ENCODE measurements around the gene ACTR3.
"Not testable (repeated sequence)": the region's sequence is repeated elsewhere in the genome, so short reads cannot be mapped to it uniquely, and the experiment has no call there.

Gene ACTR3

DNA sequence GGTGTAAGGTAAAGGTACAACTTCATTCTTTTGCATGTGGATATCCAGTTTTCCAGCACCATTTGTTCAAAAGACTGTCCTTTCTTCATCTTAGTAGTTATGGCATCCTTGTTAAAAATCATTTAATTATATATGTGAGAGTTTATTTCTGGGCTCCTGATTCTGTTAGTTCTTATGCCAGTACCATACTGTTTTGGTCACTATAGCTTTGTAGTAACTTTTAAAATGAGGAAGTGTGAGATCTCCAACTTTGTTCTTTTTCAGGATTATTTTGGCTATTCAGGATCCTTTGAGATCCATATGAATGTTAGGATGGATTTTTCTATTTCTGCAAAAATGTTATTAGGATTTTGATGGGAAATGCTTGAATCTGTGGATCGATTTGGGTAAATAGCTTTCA is 16.8 kb downstream of the ACTR3 start:
- DNase-seq = no peak

DNA sequence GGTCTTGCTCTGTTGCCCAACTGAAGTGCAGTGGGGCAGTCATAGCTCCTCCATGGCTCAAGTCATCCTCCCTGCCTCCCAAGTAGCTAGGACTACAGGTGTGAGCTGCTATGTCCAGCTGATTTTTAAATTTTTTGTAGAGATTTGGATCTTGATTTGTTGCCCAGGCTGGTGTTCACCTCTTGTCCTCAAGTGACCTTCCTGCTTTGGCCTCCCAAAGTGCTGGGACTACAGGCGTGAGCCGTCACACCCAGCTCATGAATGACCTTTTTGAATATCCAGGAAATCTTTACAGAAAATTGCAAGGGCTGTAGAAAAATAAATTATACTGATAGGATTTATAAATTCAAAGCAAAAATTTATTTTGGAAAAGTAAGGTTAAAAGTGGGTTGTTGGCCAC is 17.4 kb downstream of the ACTR3 start:
- DNase-seq = no peak

DNA sequence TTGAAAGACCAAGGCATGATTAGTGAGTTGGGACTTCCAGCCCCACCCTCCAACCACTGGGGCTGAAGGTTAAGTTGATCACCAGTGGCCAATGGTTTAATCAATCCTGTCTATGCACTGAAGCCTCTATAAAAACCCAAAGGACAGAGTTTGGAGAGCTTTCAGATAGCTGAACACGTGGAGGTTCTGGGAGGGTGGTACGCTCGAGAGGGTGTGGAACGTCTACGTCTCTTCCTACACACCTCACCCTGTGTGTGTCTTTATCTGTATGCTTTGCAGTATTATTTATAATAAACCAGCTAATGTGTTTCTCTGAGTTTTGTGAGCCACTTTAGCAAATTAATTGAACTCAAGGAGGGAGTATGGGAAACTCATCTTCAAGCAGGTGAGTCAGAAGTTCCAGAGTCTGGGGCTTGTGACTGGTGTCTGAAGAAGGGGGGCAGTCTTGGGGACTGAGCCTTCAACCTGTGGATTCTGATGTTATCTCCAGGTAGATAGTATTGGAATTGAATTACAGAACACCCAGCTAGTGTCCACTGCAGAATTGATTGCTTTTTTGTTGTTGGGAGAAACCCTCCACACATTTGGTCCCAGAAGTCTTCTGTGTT is 20.3 kb downstream of the ACTR3 start:
- no peak for DNase-seq

DNA sequence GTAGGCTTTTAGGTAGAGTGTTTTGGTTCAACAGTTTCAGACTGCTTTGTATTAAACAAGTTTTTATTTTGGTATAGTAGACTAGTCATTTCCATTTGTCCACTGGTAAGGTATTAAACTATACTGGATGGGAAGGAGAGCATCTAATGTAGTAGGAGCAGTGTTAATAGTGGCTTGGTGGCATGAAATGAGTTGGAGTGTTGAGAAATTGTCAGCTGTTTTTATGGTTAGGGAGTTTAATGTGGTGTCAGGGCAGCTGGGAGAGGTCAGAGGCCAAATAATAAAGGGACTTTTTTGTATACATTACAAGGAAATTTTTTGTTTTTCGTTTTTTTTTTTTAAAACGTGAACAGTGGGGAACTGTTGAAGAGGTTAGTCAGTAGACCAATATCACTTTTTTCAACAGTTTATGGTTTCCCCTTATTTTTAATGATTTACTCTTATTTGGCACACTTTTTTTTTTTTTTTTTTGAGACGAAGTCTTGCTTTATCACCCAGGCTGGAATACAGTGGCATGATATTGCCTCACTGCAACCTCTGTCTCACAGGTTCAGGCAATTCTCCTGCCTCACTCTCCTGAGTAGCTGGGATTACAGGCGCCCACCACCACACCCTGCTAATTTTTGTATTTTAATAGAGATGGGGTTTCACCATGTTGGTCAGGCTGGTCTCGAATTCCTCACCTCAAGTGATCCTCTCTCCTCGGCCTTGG is 21.2 kb downstream of the ACTR3 start:
- no peak for DNase-seq

DNA sequence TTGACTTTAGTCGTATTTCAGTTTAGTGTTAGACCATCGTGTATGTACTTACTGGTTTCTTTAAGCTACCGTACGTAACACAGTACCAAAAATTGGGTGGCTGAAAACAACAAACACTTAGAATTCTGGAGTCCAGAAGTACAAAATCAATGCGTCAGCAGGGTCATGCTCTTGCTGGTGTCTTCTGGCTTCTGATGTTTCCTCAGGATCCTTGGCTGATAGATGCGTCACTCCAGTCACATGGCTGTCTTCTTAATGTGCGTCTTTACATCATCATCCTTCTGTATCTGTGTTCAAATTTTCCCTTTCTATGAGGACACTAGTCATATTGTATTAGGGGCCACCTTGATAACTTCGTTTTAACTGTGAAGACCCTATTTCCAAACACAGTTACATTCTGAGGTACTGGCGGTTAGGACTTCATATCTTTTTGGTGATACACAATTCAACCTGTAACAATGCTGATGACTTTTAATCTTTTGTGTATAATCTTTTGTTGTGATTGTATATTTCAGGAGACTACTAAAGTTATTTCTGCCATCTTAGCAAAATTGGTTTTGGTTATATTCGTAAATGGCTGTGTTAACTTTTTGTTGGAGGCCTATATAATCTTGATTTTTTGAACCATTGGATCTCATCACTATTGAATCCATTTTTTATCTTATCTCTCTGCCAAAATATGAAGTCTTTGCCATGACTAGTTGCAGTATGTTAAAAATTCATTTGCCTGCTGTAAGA is 25.4 kb downstream of the ACTR3 start:
- no peak for DNase-seq

DNA sequence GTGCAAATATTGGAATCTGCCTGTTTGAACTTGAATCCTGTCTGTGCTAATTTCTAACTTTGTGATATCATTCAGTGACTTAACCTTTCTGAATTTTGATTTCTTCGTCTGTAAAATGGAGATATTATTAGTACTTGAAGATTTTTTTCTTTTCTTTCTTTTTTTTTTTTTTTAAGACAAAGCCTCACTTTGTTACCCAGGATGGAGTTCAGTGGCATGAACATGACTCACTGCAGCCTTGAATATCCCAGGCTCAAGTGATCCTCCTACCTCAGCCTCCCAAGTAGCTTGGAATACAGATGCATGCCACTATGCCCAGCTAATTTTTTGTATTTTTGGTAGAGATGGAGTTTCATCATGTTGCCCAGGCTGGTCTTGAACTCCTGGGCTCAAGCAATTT is 28.3 kb downstream of the ACTR3 start:
- no peak for DNase-seq

DNA sequence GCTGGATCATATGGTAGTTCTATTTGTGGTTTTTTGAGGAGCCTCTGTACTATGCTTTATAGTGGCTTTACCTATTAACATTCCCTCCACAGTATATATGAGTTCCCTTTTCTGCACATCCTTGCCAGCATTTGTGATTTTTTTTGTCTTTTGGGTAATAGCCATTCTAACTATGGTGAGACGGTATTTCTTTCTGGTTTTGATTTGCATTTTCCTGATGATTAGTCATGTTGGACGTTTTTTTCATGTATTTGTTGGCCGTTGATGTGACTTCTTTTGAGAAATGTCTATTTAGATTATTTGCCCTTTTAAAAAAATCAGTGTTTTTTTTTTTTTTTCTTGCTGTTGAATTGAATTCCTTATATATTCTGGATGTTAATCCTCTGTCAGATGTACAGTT is 31.1 kb downstream of the ACTR3 start:
- DNase-seq = no peak

DNA sequence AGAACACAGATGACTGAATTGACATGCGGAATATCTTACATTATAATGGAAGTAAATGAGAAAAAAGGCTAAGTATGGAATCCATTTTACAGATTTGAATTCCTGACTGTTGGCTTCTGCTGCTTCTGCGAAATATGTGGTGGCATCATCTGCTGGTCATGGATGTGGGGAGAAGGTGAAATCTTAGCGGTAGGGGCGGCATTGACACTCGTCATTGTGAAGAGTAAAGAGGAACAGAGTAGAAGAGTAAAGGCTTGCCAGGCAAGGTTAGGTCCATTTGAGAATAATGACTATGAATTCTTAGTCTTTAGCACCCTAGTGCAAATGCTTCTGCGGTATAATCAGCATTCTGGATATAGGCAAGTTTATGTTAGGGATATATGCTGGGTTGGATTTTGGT is 32.4 kb downstream of the ACTR3 start:
- no peak for DNase-seq

DNA sequence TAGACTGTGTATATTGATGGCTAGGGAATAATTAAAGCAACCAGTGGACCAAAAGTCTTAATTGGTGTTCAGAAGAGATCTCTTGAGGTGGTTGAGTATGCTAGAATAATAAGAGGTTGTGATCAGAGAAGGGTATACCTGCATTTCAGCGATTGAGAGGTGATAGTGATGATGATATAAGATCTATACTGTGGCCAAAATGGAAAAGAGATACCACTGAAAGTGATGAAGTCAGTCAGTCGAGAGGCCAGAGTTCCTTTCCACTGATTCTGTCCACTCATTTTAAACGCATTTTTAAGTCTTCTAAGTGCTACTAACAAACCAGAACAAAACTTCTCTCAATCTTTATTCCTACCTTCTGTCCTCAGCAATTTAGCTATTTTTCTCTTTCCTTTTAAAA is 32.9 kb downstream of the ACTR3 start:
- DNase-seq = no peak

DNA sequence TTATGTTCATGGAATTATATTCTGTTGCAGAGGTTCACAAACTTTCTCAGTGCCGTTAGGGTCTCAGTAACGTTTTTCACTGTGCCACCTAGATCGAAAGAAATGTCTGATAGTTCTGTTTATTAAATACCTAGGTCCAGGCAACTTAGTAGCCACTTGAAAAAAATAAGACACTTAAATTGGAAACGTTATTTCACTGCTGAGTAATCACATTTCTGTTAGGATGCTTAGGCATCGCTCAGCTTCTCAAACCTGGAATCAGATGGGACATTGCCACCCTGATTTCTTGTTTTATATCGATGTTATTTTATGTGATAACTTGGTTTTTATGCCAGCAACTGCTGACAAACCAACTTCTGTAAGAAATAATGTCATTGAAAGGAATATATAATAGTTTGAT is 36.0 kb downstream of the ACTR3 start:
- DNase-seq = no peak

DNA sequence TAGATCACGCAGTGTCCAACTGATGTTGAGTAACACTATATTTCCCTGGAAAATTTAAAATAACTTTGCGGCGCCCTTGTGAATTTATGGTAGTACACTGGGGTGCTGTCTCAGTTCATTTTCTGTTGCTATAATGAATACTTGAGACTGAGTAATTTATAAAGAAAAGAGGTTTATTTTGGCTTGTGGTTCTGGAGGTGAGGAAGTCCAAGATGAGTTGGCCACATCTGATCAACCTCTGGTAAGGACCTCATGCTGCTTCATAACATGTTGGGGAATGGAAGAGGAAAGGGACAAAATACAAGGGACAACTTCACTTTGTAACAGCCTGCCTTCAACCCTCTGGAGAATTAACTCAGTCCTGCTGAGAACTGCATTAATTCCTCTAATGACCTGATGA is 36.4 kb downstream of the ACTR3 start:
- DNase-seq = no peak

DNA sequence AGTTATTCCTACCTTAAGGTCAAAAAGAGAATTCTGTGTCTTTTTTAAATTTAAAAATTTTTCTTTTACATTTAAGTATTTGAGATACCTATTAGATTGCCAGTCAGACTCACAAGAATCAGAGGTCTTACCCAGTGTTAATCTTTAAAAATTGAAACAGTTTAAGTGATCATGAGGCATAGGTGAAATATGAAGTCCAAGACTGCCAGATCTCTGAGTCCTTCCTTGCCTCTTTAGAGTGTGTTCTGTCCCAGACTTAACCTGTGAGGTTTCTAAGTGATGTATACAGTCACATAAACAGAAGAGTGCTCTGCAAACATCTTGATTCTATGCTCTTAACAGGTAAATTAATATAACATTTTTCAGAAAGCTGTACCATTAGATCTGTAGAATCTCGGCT is 40.6 kb downstream of the ACTR3 start:
- no peak for DNase-seq

DNA sequence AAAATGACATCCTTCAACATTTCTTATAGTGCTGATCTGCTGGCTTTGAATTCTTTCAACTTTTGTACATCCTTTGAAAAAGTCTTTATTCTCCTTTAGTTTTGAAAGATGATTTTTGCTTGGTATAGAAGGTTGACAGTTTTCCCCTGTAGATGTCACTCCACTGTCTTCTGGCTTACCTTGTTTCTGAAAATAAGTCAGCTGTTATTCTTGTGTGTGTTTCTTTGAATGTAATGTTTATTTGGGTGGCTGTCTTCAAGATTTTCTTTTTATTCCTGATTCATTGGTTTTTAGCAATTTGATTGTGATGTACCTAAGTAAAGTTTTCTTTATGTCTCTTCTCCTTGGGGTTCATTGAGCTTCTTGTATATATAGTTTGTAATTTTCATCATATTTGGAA is 47.6 kb downstream of the ACTR3 start:
- no peak for DNase-seq

DNA sequence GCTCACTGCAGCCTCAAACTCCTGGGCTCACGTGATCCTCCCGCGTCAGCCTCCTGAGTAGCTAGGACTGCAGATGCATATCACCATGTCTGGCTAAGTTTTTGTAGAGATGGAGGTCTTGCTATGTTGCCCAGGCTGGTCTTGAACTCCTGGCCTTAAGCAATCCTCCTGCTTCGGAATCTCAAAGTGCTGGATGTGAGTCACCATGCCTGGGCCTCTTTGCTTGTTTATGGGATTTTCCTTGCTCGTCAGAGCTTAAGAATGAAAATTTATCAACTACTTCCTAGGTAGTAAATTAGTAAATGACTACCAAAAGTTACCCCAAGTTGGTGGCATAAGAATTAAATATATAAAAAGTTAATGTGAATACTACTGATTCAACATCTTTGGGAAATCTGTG is 51.0 kb downstream of the ACTR3 start:
- no peak for DNase-seq

DNA sequence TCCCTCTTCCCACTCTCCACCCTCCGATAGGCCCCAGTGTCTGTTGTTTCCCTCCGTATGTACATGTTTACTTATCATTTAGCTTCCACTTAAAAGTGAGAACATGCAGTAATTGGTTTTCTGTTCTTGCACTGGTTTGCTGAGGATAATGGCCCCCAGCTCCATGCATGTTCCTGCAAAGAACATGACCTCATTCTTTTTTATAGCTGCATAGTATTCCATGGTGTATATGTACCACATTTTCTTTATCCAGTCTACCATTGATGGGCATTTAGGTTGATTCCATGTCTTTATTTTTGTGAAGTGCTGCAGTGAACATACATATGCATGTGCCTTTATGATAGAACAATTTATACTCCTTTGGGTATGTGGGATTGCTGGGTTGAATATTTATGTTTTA is 55.9 kb downstream of the ACTR3 start:
- not testable (repeated sequence) for DNase-seq

DNA sequence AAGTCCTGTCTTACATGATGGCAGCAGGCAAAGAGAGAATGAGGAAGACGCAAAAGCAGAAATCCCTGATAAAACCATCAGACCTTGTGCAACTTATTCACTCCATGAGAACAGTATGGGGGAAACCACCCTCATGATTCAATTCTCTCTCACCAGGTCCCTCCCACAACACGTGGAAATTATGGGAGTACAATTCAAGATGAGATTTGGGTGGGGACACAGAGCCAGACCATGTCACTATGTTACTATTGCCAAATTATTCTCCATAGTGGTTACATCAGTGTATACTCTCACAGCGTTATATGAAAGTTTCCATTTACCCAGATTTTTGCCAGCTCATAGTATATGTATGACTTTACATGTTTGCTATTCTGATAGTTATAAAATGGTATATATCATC is 61.0 kb downstream of the ACTR3 start:
- not testable (repeated sequence) for DNase-seq

DNA sequence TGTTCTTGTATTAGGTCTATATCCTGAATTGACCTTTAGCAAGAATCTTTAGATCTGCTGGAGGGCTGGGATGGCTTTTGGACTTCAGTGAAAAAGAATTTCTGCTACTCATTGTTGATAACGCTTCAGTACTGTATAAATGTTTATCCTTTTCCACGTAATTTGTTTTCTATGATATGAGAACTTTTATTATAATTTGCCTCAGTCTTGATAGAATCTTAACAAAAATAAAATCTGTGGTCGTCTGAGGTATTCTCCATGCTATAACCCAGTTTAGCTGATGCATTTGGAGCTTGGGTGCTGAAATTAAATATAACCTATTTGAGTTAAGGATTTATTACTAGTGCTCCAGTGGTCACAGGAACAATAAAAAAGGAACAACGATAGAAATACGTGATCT is 71.1 kb downstream of the ACTR3 start:
- DNase-seq = no peak

DNA sequence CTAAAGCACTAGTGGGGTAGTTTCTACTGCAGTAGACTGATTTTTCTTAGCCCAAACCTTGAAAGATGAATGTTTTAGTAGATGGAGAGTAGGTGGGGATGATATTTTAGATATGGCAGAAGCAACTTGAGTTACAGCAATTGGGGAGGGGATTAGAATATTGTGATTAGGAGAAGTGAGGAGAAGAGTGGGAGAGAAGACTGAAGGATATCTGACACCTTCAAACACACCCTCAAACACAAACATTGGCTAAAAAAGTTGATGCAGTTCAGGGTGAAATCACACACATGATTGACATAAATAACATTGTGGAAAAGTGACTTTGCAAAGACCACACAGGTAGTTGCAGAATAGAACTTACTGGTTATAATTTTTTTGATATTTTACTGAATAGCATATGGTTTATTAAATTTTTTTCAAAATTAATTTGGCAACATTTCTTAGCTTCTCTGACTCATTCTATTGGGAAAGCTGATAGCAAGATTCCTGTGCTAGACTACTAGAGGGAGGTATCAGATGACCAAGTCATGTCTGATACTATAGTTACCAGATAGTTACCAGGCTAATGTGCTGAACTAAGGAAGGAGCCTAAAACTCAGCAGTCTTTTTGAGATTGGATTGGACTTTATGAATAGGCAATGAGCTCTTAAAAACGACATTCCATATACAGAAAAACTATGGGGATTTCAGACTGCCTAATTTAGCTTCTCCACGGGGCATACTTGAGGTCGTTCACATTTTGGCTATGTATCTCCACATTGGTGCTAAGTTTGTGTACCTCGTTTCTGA is 73.0 kb downstream of the ACTR3 start:
- no peak for DNase-seq

DNA sequence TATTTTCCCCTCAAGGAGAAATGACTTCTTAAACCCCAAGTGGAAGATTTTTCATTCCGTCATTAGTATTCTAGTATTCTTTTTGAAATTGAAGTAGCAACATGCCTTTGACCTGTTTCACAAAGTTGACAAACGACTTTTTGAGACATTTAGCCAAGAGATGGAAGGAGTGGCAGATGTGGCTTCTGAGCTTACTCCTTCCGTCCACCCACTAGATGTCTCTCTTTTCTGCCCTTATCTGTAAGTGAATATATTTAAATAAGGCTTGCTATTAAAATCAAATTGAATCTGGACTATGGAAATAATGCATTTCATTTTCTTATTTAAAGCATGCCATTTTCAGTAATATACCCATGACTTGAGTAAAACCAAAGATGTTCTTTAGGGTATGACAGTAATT is 74.1 kb downstream of the ACTR3 start:
- DNase-seq = no peak

DNA sequence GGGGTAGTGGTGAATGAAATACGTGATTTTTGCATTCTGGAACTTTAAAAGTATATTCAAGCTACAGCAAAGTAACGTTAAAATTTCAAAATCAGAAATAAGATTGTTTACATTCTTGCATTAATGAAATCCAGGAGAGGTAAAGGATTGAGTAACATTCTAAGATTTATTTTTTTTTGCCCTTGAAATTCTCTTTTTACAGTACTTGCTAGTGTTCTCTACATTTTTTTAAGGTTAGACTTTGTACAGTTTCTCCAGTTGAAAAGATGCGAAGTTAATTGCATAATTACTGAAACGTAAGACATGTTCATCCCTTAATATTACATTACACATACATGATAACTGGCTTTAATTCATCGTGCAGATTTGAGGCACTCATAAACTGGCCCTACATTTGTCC is 74.5 kb downstream of the ACTR3 start:
- DNase-seq = no peak

DNA sequence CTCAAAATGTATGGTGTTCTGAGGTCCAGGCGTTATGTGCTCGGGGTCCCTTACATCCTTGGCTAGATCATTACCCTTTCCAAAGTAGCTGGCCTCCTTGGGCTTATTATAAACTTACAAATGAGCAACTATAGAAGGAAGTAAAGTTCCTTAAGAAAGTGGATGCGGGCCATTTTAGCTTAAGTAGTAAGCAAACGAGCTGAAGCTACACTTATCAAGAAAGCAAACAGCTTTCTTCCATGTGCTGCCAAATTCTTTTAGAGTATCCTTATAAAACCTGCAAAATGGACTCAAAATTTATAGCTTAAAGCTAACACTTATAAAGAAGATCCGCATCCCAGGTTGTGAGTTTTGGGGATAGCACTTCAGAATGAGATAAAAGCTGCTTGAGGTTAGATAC is 75.3 kb downstream of the ACTR3 start:
- no peak for DNase-seq

DNA sequence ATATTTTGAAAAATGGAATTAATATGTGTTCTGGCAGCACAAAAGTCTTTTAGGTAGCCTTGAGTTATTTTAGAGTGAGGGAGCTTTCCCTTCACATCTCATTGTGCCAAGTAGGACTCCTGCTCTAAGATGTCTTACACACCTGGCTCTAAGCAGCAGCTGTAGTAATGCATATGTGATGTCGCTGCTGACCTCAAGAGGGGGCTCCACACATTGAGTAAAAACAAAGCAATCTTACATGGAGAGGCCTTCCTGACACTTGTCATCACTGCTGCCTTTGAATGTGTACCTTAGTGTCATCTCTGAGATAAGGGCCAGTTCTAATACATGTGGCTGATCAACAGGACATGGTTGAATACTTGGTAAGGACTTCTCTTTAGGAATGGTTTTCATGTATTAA is 75.8 kb downstream of the ACTR3 start:
- DNase-seq = peak; percentile 9

DNA sequence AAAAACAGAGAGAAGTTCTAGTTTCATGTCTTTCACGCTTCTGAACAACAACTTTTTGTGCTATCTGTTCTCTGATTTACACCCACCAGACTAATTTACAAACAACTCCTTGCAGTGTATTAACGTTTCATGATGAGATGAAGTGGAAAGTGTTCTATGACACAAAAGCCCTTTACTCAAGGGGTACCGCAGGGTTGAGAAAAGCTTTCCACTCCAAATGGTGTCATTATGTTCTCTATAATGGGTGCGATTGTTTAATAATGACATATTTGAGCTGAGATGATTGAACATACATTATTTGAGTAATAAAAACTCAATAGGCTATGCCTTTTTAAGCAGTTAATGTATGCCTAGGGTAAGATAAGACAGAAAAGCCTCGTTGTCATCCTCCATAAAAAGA is 76.3 kb downstream of the ACTR3 start:
- no peak for DNase-seq

DNA sequence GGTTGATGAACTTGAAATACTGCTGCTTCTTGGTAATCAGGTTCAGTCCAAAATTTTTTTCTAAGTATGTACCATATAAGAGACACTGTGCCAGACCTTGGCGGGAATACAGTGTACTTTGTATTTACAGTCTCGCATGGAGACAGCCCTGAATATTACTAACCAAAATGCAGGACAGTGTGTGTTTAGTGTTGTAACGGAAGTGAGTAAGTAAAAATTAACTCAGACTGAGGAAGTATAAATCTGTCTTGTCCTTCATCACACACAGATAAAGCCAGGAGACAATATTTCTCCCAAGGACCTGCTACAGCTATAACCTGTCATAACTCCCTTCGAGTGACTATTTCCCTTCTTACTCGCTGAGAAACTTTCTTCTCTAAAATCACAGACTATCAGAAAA is 76.9 kb downstream of the ACTR3 start:
- DNase-seq = no peak

All from NCI-H526 treated with DMSO at 0.1 percent for 48 hours (cell line).